K562 (cell line): ENCODE data around the gene RGS21.

Experiments
- ZSCAN29 ChIP-seq: fragments of 450-650 bp; IDR thresholded peaks from 2 replicates; pipeline ENCODE4 v1.6.1; 2017
- TF ChIP-seq, protein P1 (sequence below), 3 experiments: IDR thresholded peaks in 2 of 3; conservative IDR thresholded peaks in 1 of 3; 2 replicates each; pipeline ENCODE4 v1.5.1; 2011 to 2012; ENCODE audit warnings: low read length in 3 of 3, mild to moderate bottlenecking in 3 of 3, control low read depth in 2 of 3, improper control_type of control experiment in 1 of 3, inconsistent platforms in 1 of 3, low read depth in 1 of 3, mixed read lengths in 1 of 3, moderate library complexity in 1 of 3; ENCODE audit not compliant: insufficient read depth in 2 of 3

GRCh38 chr1:192376374-192376773 is 59.6 kb downstream of the RGS21 start:
- TF ChIP-seq ZSCAN29 = no peak
- TF ChIP-seq, protein P1, sequence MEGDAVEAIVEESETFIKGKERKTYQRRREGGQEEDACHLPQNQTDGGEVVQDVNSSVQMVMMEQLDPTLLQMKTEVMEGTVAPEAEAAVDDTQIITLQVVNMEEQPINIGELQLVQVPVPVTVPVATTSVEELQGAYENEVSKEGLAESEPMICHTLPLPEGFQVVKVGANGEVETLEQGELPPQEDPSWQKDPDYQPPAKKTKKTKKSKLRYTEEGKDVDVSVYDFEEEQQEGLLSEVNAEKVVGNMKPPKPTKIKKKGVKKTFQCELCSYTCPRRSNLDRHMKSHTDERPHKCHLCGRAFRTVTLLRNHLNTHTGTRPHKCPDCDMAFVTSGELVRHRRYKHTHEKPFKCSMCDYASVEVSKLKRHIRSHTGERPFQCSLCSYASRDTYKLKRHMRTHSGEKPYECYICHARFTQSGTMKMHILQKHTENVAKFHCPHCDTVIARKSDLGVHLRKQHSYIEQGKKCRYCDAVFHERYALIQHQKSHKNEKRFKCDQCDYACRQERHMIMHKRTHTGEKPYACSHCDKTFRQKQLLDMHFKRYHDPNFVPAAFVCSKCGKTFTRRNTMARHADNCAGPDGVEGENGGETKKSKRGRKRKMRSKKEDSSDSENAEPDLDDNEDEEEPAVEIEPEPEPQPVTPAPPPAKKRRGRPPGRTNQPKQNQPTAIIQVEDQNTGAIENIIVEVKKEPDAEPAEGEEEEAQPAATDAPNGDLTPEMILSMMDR (IDR thresholded peaks at IDR 0.05 in 2 of 3, conservative IDR thresholded peaks at IDR 0.05 in 1 of 3; ENCODE audit: insufficient read depth in 2 of 3, low read depth in 1 of 3, low read length in 3 of 3) = no peak
